GM23338 (cell line): ENCODE results near the gene MAGI1. TPM values are rescaled to one million over a fixed set of nuclear protein-coding genes. Genes with fewer than 3 reads are reported as not detected.

ENCODE experiments used
- ATAC-seq: fragments of 200-7000 bp; cut with Tn5 transposase; 3 replicates; pipeline ENCODE4 v1.9.1; 2020
- DNase-seq: peaks from one replicate; pipeline ENCODE4 v3.0.0-alpha.2; 2015; ENCODE audit warnings: low spot score
- H2AFZ ChIP-seq: fragments of 200-600 bp; sonication (generic); 2 replicates; pipeline ENCODE4 v1.8.0; 2016; ENCODE audit warnings: antibody characterized with exemption, mild to moderate bottlenecking, moderate library complexity
- H3F3A ChIP-seq: fragments of 200-600 bp; sonication (generic); replicated peaks from 2 replicates; pipeline ENCODE4 v1.8.0; 2017; ENCODE audit warnings: antibody characterized with exemption, mixed run types, low read depth
- H3K27ac ChIP-seq: fragments of 200-600 bp; sonication (generic); 2 replicates; pipeline ENCODE4 v1.6.1; 2016; ENCODE audit warnings: low read depth
- H3K27me3 ChIP-seq: fragments of 200-600 bp; sonication (generic); 2 replicates; pipeline ENCODE4 v1.8.0; 2016; ENCODE audit warnings: mild to moderate bottlenecking, mixed run types, moderate library complexity; ENCODE audit not compliant: insufficient read depth
- H3K36me3 ChIP-seq: fragments of 200-600 bp; sonication (generic); 2 replicates; pipeline ENCODE4 v1.8.0; 2016; ENCODE audit warnings: mild to moderate bottlenecking; ENCODE audit not compliant: insufficient read depth
- H3K4me1 ChIP-seq: fragments of 200-600 bp; sonication (generic); 2 replicates; pipeline ENCODE4 v1.8.0; 2016; ENCODE audit warnings: mild to moderate bottlenecking, moderate library complexity; ENCODE audit not compliant: insufficient read depth
- H3K4me2 ChIP-seq: fragments of 200-600 bp; sonication (generic); 2 replicates; pipeline ENCODE4 v1.7.1; 2017; ENCODE audit warnings: mixed run types
- H3K4me3 ChIP-seq: fragments of 200-600 bp; sonication (generic); 2 replicates; pipeline ENCODE4 v1.6.1; 2016; ENCODE audit warnings: mixed run types
- H3K79me2 ChIP-seq: fragments of 200-600 bp; sonication (generic); replicated peaks from 2 replicates; pipeline ENCODE4 v1.8.0; 2017; ENCODE audit warnings: mild to moderate bottlenecking; ENCODE audit not compliant: insufficient read depth
- H3K9me2 ChIP-seq: fragments of 200-600 bp; sonication (generic); 2 replicates; pipeline ENCODE4 v1.8.0; 2017; ENCODE audit not compliant: insufficient read depth
- H4K20me1 ChIP-seq: fragments of 200-600 bp; sonication (generic); replicated peaks from 2 replicates; pipeline ENCODE4 v1.8.0; 2017; ENCODE audit warnings: mild to moderate bottlenecking; ENCODE audit not compliant: insufficient read depth
- H3K27ac Mint-ChIP-seq: 2 replicates; pipeline ENCODE4 v1.8.0; 2020; ENCODE audit warnings: inconsistent platforms, mild to moderate bottlenecking, moderate library complexity, mixed read lengths
- H3K27me3 Mint-ChIP-seq: 3 replicates; pipeline ENCODE4 v1.8.0; 2022; ENCODE audit warnings: low read depth, mild to moderate bottlenecking, moderate library complexity, mixed read lengths, inconsistent platforms; ENCODE audit not compliant: insufficient read depth, poor library complexity
- H3K36me3 Mint-ChIP-seq: 3 replicates; pipeline ENCODE4 v1.8.0; 2021; ENCODE audit warnings: low read depth, mild to moderate bottlenecking, inconsistent platforms, moderate library complexity, mixed read lengths
- H3K4me1 Mint-ChIP-seq: 3 replicates; pipeline ENCODE4 v1.8.0; 2020; ENCODE audit warnings: mild to moderate bottlenecking, inconsistent platforms, mixed read lengths
- H3K4me3 Mint-ChIP-seq: 3 replicates; pipeline ENCODE4 v1.8.0; 2021; ENCODE audit warnings: moderate library complexity, mild to moderate bottlenecking, inconsistent platforms, mixed read lengths
- H3K9me3 Mint-ChIP-seq: 3 replicates; pipeline ENCODE4 v1.8.0; 2020; ENCODE audit warnings: moderate library complexity, mild to moderate bottlenecking, inconsistent platforms, mixed read lengths
- CREB1 ChIP-seq: fragments of 250-450 bp; sonication (Bioruptor Pico); IDR thresholded peaks from 2 replicates; pipeline ENCODE4 v1.5.0; 2020; ENCODE audit warnings: low read depth, mild to moderate bottlenecking, moderate library complexity
- CTCF ChIP-seq, 2 experiments: fragments of 200-600 bp in 1 of 2; sonication (generic) in 1 of 2; conservative IDR thresholded peaks; 2 replicates each; pipeline versions ENCODE4 v1.5.1 to v1.6.1; 2016 to 2017; ENCODE audit warnings: antibody characterized with exemption in 2 of 2, low read depth in 2 of 2, mild to moderate bottlenecking in 2 of 2, moderate library complexity in 1 of 2
- ETS1 ChIP-seq: IDR thresholded peaks from 2 replicates; pipeline ENCODE4 v1.6.1; 2016; ENCODE audit warnings: antibody characterized with exemption
- EZH2 ChIP-seq: fragments of 200-600 bp; sonication (generic); IDR thresholded peaks from one replicate; pipeline ENCODE4 v1.8.0; 2017; ENCODE audit warnings: antibody characterized with exemption, mild to moderate bottlenecking, low read depth; ENCODE audit not compliant: unreplicated experiment
- EZH2phosphoT487 ChIP-seq: fragments of 200-600 bp; sonication (generic); IDR thresholded peaks from one replicate; pipeline ENCODE4 v1.8.1; 2018; ENCODE audit warnings: antibody characterized with exemption; ENCODE audit not compliant: unreplicated experiment
- JUNB ChIP-seq: IDR thresholded peaks from one replicate; pipeline ENCODE4 v1.6.1; 2016; ENCODE audit warnings: antibody characterized with exemption; ENCODE audit not compliant: unreplicated experiment
- NANOG ChIP-seq: IDR thresholded peaks from 2 replicates; pipeline ENCODE4 v1.6.1; 2016; ENCODE audit warnings: antibody characterized with exemption, borderline replicate concordance
- POLR2AphosphoS5 ChIP-seq: IDR thresholded peaks from 2 replicates; pipeline ENCODE4 v1.6.1; 2016; ENCODE audit warnings: antibody characterized with exemption, low read depth
- REST ChIP-seq: IDR thresholded peaks from one replicate; pipeline ENCODE4 v1.6.1; 2018; ENCODE audit warnings: antibody characterized with exemption; ENCODE audit not compliant: unreplicated experiment
- STAT1 ChIP-seq: IDR thresholded peaks from one replicate; pipeline ENCODE4 v1.6.1; 2016; ENCODE audit warnings: antibody characterized with exemption; ENCODE audit not compliant: unreplicated experiment
- ZNF114 ChIP-seq: fragments of 250-450 bp; sonication (Bioruptor Pico); IDR thresholded peaks from 2 replicates; pipeline ENCODE4 v1.5.0; 2020; ENCODE audit warnings: mild to moderate bottlenecking, moderate library complexity
- ZNF331 ChIP-seq: fragments of 250-450 bp; sonication (Bioruptor Pico); IDR thresholded peaks from 2 replicates; pipeline ENCODE4 v1.5.0; 2020; ENCODE audit warnings: low read depth, mild to moderate bottlenecking, moderate library complexity
- ZNF462 ChIP-seq: fragments of 250-450 bp; sonication (Bioruptor Pico); IDR thresholded peaks from 2 replicates; pipeline ENCODE4 v1.5.0; 2020; ENCODE audit warnings: mild to moderate bottlenecking, moderate library complexity
- polyA plus RNA-seq: library from polyadenylated mRNA; unstranded; fragments of >200 nt; fragmentation: Nextera tagmentation; extraction: Ambion mirVana; gene quantifications from 2 replicates; pipeline ENCODE4 v1.2.1, GENCODE V29; 2016
- total RNA-seq: library from RNA; depleted of rRNA; stranded (reverse); fragments of >200 nt; shearing (Covaris generic); gene quantifications from 2 replicates; pipeline ENCODE4 v1.2.3, GENCODE V29; 2014

MAGI1 gene
- total and polyA plus RNA-seq, 2 experiments from 2014 or later = 27.4 to 71.2 TPM

- TF ChIP-seq ZNF114 (no peak), EZH2phosphoT487 (no peak), CREB1 (CRISPR knock-in tag) (no peak), EZH2 (no peak), CTCF (conservative IDR thresholded peaks at IDR 0.05; ENCODE audit: low read depth in 2 of 2) (no peak), ETS1 (no peak), STAT1 (no peak), NANOG (no peak), ZNF462 (CRISPR knock-in tag) (no peak), POLR2AphosphoS5 (no peak), REST (no peak), JUNB (no peak), ZNF331 (CRISPR knock-in tag) (no peak)
- DNase-seq = no peak
- ATAC-seq = no peak
- Histone ChIP-seq H3F3A (no peaks in the 10 kb centered on the region), H3K4me1 (peaks cover 14% of the 10 kb centered on the region), H4K20me1 (no peaks in the 10 kb centered on the region), H3K27ac (no peak overlapping the region), H2AFZ (no peak overlapping the region), H3K4me2 (no peak overlapping the region), H3K4me3 (no peak overlapping the region), H3K27me3 (no peaks in the 10 kb centered on the region), H3K9me2 (no peaks in the 10 kb centered on the region), H3K79me2 (peaks cover 66% of the 10 kb centered on the region), H3K36me3 (no peaks in the 10 kb centered on the region)
- H3K27ac Mint-ChIP-seq = no peak overlapping the region
- peaks cover 3% of the 10 kb centered on the region for H3K27me3 Mint-ChIP-seq
- H3K4me1 Mint-ChIP-seq = peaks cover 36% of the 10 kb centered on the region
- no peak overlapping the region for H3K4me3 Mint-ChIP-seq
- peaks cover 13% of the 10 kb centered on the region; the same call in 2 of the 3 replicates for H3K36me3 Mint-ChIP-seq
- peaks cover 9% of the 10 kb centered on the region; the same call in 2 of the 3 replicates for H3K9me3 Mint-ChIP-seq
These were observed 531.3 kb downstream of the MAGI1 start for GRCh38 chr3:65507437-65507836.
